Esophagus squamous epithelium (tissue), 5 donors: Measurements from ENCODE around the gene CD180. TPM values are rescaled to one million over a fixed set of nuclear protein-coding genes. Genes with fewer than 3 reads are reported as not detected.

Source experiments
- DNase-seq: peaks from one replicate; lab custom pipeline; 2025; lab: John Stamatoyannopoulos, UW
- H3K27ac ChIP-seq, 4 donors: fragments of 200-600 bp; sonication (generic); one replicate each; pipeline ENCODE4 v1.5.1; 2016 to 2019; ENCODE audit warnings: mild to moderate bottlenecking in 1 of 4
- H3K27me3 ChIP-seq, 4 donors: fragments of 200-600 bp; sonication (generic); 1 replicate in 3 of 4; 2 replicates in 1 of 4; pipeline versions ENCODE4 v1.5.1 to v1.6.0; 2017 to 2021; ENCODE audit warnings: antibody characterized with exemption in 1 of 4
- H3K36me3 ChIP-seq, 3 donors: fragments of 200-600 bp; sonication (generic); one replicate each; pipeline ENCODE4 v1.5.1; 2016 to 2019
- H3K4me1 ChIP-seq, 3 donors: fragments of 200-600 bp; sonication (generic); one replicate each; pipeline ENCODE4 v1.5.1; 2017 to 2019
- H3K4me3 ChIP-seq, 4 donors: fragments of 200-600 bp; sonication (generic); 1 replicate in 3 of 4; 2 replicates in 1 of 4; pipeline ENCODE4 v1.5.1; 2016 to 2019; ENCODE audit warnings: mild to moderate bottlenecking in 2 of 4, moderate library complexity in 1 of 4
- H3K9me3 ChIP-seq, 3 donors: fragments of 200-600 bp; sonication (generic); one replicate each; pipeline ENCODE4 v1.5.1; 2016 to 2019
- CTCF ChIP-seq, 6 experiments: fragments of 450-650 bp in 4 of 6; fragments of 200-600 bp in 2 of 6; sonication (generic) in 2 of 6; IDR thresholded peaks; one replicate each; pipeline ENCODE4 v1.5.1; 2016 to 2019; ENCODE audit warnings: antibody characterized with exemption in 6 of 6, mild to moderate bottlenecking in 4 of 6, moderate library complexity in 4 of 6
- POLR2A ChIP-seq, 4 donors: fragments of 450-650 bp; IDR thresholded peaks; one replicate each; pipeline ENCODE4 v1.6.1; 2017; ENCODE audit warnings: antibody characterized with exemption in 4 of 4, mild to moderate bottlenecking in 4 of 4, moderate library complexity in 3 of 4
- WGBS, 2 donors: methylation state at CpG; one replicate each; pipeline ENCODE4 v1.1.5; 2018; 5-methylcytosine and 5-hydroxymethylcytosine counted together
- intact Hi-C: fragments of 100-400 bp; cut with DNase I; formaldehyde crosslinking; loops from one replicate; pipeline ENCODE4 v1.15.0; 2022
- total RNA-seq, 4 donors: library from RNA; depleted of rRNA; stranded (reverse); fragments of >200 nt; gene quantifications; one replicate each; pipeline ENCODE4 v1.1.0, GENCODE V29; 2016
- donor health status: DM: yes; HTN: yes; CAD: no.

CD180 gene
- total RNA-seq, 4 donors from 2014 or later = 0.13 to 1.3 (median 0.95) TPM; not detected in 1

DNA sequence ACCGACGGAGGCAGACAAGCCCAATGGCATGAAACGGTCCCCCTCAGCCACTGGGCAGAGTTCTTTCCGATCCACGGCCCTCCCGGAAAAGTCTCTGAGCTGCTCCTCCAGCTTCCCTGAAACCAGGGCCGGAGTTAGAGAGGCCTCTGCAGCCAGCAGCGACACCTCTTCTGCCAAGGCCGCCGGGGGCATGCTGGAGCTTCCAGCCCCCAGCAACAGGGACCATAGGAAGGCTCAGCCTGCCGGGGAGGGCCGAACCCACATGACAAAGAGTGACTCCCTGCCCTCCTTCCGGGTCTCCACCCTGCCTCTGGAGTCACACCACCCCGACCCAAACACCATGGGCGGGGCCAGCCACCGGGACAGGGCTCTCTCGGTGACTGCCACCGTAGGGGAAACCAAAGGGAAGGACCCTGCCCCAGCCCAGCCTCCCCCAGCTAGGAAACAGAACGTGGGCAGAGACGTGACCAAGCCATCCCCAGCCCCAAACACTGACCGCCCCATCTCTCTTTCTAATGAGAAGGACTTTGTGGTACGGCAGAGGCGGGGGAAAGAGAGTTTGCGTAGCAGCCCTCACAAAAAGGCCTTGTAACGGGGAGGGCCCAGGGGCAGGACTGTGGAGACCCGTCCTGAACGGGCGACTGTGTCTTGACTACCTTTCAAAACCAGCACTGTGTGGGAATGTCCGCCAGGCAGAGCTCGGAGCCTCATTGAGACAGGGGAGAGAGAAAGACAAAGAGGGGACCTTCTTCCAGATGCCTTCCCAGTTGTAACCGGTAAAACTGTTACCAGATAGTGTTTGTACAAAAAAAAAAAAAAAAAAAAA is 29.9 kb downstream of the CD180 start:
- Histone ChIP-seq H3K4me3 (peak overlapping the region; percentile 13 to 61 (median 37)), H3K27me3 (no peaks in the 10 kb centered on the region), H3K9me3 (no peaks in the 10 kb centered on the region), H3K36me3 (peaks cover 28 to 96% (median 35%) of the 10 kb centered on the region in 3 donors), H3K27ac (peak overlapping the region; percentile 87 to 90 (median 89)), H3K4me1 (peaks cover 11 to 30% (median 14%) of the 10 kb centered on the region in 3 donors)
- peak; percentile 21 for DNase-seq
- WGBS, 2 donors = 83 to 96% methylated on average over 8 to 12 of the region's 31 CpGs
- no peak for TF ChIP-seq POLR2A (IDR thresholded peaks at IDR 0.05)
- TF ChIP-seq CTCF (IDR thresholded peaks at IDR 0.05) = no peak
- intact Hi-C loops = no loop called here

GRCh38 chr5:67165526-67166459 is 30.8 kb downstream of the CD180 start:
- 0 to 13% methylated on average over 1 to 4 of the region's 36 CpGs for WGBS, 2 donors
- Histone ChIP-seq H3K27me3 (no peaks in the 10 kb centered on the region), H3K4me1 (peaks cover 16 to 39% (median 17%) of the 10 kb centered on the region in 3 donors), H3K9me3 (no peaks in the 10 kb centered on the region), H3K27ac (peak overlapping the region; percentile 87 to 90 (median 89)), H3K36me3 (peaks cover 28 to 90% (median 35%) of the 10 kb centered on the region in 3 donors), H3K4me3 (peak overlapping the region; percentile 13 to 61 (median 37))
- peak; percentile 40 for DNase-seq
- TF ChIP-seq CTCF (IDR thresholded peaks at IDR 0.05) = peak; percentile 64 to 91 (median 80)
- TF ChIP-seq POLR2A (IDR thresholded peaks at IDR 0.05) = no peak
- intact Hi-C loops = no loop called here

DNA sequence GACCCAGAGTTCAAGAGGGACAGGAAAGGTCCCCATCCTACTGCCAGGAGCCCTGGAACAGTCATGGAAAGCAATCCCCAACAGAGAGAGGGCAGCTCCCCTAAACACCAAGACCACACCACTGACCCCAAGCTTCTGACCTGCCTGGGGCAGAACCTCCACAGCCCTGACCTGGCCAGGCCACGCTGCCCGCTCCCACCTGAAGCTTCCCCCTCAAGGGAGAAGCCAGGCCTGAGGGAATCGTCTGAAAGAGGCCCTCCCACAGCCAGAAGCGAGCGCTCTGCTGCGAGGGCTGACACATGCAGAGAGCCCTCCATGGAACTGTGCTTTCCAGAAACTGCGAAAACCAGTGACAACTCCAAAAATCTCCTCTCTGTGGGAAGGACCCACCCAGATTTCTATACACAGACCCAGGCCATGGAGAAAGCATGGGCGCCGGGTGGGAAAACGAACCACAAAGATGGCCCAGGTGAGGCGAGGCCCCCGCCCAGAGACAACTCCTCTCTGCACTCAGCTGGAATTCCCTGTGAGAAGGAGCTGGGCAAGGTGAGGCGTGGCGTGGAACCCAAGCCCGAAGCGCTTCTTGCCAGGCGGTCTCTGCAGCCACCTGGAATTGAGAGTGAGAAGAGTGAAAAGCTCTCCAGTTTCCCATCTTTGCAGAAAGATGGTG is 31.6 kb downstream of the CD180 start:
- TF ChIP-seq CTCF (IDR thresholded peaks at IDR 0.05) (no peak), POLR2A (IDR thresholded peaks at IDR 0.05) (no peak)
- intact Hi-C loops = loop anchor here (5.0 kb wide), 1 partner anchor 42 kb away; no protein-coding TSS in a partner anchor
- Histone ChIP-seq H3K27me3 (no peaks in the 10 kb centered on the region), H3K27ac (peak overlapping the region in 3 of 4 donors; percentile 17 to 89 (median 87)), H3K36me3 (peaks cover 28 to 89% (median 35%) of the 10 kb centered on the region in 3 donors), H3K4me1 (peaks cover 17 to 47% (median 21%) of the 10 kb centered on the region in 3 donors), H3K4me3 (peak overlapping the region in 2 of 4 donors; percentile 37 to 61), H3K9me3 (no peaks in the 10 kb centered on the region)
- WGBS, 2 donors = 81 to 96% methylated on average over 7 to 10 of the region's 17 CpGs
- no peak for DNase-seq

GRCh38 chr5:67163863-67164595 is 32.6 kb downstream of the CD180 start:
- Histone ChIP-seq H3K36me3 (peaks cover 28 to 89% (median 35%) of the 10 kb centered on the region in 3 donors), H3K4me1 (peaks cover 17 to 57% (median 25%) of the 10 kb centered on the region in 3 donors), H3K27ac (peak overlapping the region in 1 of 4 donors; percentile 8), H3K9me3 (no peaks in the 10 kb centered on the region), H3K27me3 (no peaks in the 10 kb centered on the region), H3K4me3 (no peak overlapping the region)
- 90 to 92% methylated on average over 18 to 22 of the region's 33 CpGs for WGBS, 2 donors
- intact Hi-C loops = loop anchor here (5.0 kb wide), 1 partner anchor 43 kb away; no protein-coding TSS in a partner anchor
- no peak for DNase-seq
- TF ChIP-seq POLR2A (IDR thresholded peaks at IDR 0.05) (no peak), CTCF (IDR thresholded peaks at IDR 0.05) (no peak)
